Activated B cell treated with CpG ODN at 0.5 μM for 24 hours (primary cell): ENCODE measurements around the gene GRM7. TPM values are rescaled to one million over a fixed set of nuclear protein-coding genes. Genes with fewer than 3 reads are reported as not detected.

Source experiments
- ATAC-seq: fragments of 200-7000 bp; cut with Tn5 transposase; one replicate; pipeline ENCODE4 v1.10.0; 2021; ENCODE audit warnings: low read depth, mild to moderate bottlenecking, moderate library complexity
- CTCF ChIA-PET: fragments of 350-600 bp; sonication (Branson Sonifier 250); formaldehyde crosslinking; loops from one replicate; lab custom pipeline; 2021; ENCODE audit warnings: antibody characterized with exemption; lab: Charles Lee
- POLR2A ChIA-PET: fragments of 350-600 bp; sonication (Branson Sonifier 250); formaldehyde crosslinking; loops from one replicate; lab custom pipeline; 2021; ENCODE audit warnings: antibody characterized with exemption; lab: Charles Lee
- DNase-seq: peaks from one replicate; pipeline ENCODE4 v3.0.0; 2022
- H3K27ac Mint-ChIP-seq: one replicate; pipeline ENCODE4 v1.8.0; 2020; ENCODE audit warnings: mixed read lengths
- H3K27me3 Mint-ChIP-seq: one replicate; pipeline ENCODE4 v1.8.0; 2021; ENCODE audit warnings: mixed read lengths
- H3K36me3 Mint-ChIP-seq: one replicate; pipeline ENCODE4 v1.8.0; 2021; ENCODE audit warnings: low read depth, mixed read lengths
- H3K4me1 Mint-ChIP-seq: one replicate; pipeline ENCODE4 v1.8.0; 2021; ENCODE audit warnings: mixed read lengths
- H3K4me3 Mint-ChIP-seq: one replicate; pipeline ENCODE4 v1.8.0; 2020; ENCODE audit warnings: mild to moderate bottlenecking, mixed read lengths
- H3K9me3 Mint-ChIP-seq: one replicate; pipeline ENCODE4 v1.8.0; 2020; ENCODE audit warnings: mixed read lengths
- CTCF ChIP-seq: fragments of 200-600 bp; IDR thresholded peaks from one replicate; pipeline ENCODE4 v1.8.0; 2022; ENCODE audit warnings: antibody characterized with exemption, mild to moderate bottlenecking
- intact Hi-C: fragments of 100-400 bp; cut with micrococcal nuclease; formaldehyde crosslinking; loops from one replicate; pipeline ENCODE4 v1.15.1; 2024
- total RNA-seq: library from RNA; stranded (reverse); gene quantifications from 2 replicates; pipeline ENCODE4 v1.2.3, GENCODE V29; 2022

Gene GRM7
- total RNA-seq, 1 donor from 2014 or later: not detected

DNA sequence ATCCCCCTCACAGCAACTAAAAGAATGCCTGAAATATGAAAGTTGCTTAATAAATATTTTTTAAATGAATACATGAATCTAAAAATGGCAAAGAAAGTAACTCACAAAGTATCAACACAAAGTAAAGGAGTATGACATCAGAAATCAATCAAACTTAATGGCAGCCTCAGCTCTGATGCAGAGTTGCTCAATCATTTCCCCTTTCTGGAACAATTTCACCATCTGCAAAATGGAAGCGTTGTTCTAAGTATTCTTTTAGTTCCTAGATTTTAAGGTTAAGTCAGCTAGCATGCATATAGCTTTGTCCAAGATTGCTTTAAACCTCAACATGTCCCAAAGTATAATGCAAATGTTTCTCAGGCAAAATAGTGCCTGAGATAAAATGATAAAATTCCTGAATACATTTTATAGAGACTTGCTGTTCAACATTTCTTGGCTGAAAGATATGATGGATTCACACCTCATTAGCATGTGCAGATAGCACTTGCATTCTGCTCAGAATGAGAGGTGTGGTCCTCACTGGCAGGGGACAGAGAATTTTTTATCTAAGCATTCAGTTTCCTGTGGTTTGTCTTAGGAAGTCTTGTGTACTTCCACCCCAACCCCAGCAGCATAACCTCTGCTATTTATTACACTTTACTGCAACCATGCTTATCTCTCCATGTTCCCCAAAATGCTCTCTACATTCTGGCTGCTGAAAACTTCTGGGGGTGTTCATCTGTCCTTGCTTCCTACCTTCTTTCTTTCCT, 429.3 kb downstream of the GRM7 start:
- intact Hi-C loops: no loop called here
- Mint-ChIP-seq H3K36me3 (no peaks in the 10 kb centered on the region), H3K27me3 (no peaks in the 10 kb centered on the region), H3K4me3 (no peak overlapping the region), H3K9me3 (peaks cover 6% of the 10 kb centered on the region), H3K27ac (no peak overlapping the region), H3K4me1 (no peaks in the 10 kb centered on the region)
- POLR2A ChIA-PET: no interaction called here
- no peak for TF ChIP-seq CTCF
- DNase-seq: no peak
- ATAC-seq: no peak
- CTCF ChIA-PET: no interaction called here

DNA sequence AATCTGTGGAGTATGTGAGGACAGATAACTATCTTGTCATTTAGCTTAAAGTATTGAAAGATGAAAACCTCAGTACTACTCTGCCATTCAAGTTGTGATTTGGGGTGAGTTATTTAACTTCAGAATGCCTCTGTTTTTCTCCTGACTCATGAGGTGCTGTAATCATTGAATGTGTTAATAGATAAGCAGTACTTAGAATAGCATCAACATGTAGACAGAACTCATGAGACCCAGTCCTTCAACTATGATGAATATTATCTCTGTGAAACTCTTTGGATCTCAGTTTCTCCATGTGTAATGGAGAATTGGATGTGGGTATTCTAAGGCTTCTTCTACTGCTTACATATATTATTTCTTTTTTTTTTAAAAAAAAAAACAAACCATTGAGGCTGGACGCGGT, 431.4 kb downstream of the GRM7 start:
- ChIA-PET POLR2A (no interaction called here), CTCF (no interaction called here)
- Mint-ChIP-seq H3K27ac (no peak overlapping the region), H3K9me3 (peaks cover 6% of the 10 kb centered on the region), H3K4me3 (no peak overlapping the region), H3K36me3 (no peaks in the 10 kb centered on the region), H3K4me1 (no peaks in the 10 kb centered on the region), H3K27me3 (no peaks in the 10 kb centered on the region)
- no peak for DNase-seq
- intact Hi-C loops: no loop called here
- no peak for TF ChIP-seq CTCF
- ATAC-seq: no peak

DNA sequence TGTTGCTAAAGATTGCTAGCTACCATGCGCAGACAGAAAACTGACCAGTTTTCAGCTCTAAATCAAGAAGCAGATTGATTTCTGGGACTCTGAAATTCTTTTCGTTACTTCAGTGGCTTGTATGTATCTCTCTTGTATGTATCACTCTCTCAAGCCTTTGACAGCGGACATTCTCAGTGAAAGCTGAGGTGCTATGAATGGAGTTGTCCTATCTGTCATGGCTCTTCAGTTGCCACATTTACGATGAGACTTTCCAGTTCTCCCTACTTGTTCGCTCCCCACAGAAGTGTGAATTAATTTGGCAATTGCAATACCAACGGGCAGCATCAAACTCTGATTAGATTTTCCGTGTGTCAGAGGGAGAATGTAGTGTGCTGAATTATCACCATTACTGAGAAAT, 432.4 kb downstream of the GRM7 start:
- DNase-seq: no peak
- H3K36me3 Mint-ChIP-seq: no peaks in the 10 kb centered on the region
- POLR2A ChIA-PET: no interaction called here
- peaks cover 6% of the 10 kb centered on the region for H3K9me3 Mint-ChIP-seq
- no peak overlapping the region for H3K4me3 Mint-ChIP-seq
- no peaks in the 10 kb centered on the region for H3K27me3 Mint-ChIP-seq
- H3K27ac Mint-ChIP-seq: no peak overlapping the region
- intact Hi-C loops: no loop called here
- ATAC-seq: no peak
- TF ChIP-seq CTCF: no peak
- CTCF ChIA-PET: no interaction called here
- H3K4me1 Mint-ChIP-seq: no peaks in the 10 kb centered on the region

DNA sequence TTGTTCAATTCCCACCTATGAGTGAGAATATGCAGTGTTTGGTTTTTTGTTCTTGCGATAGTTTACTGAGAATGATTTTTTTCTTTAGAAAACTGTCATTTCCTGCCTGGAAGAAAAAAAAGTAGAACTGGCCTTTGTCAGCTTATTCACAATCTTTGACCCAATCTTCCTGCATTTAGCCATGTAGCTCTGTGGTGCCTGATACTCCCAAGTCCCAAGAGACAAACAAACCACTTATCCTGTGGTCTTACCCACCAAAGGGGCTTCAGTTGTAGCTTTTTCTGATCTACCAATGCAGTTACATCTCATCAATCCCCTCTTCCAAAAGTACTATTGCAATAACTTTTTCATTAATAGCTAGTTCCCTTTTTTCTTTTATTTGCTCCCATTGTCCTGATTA, 444.6 kb downstream of the GRM7 start:
- Mint-ChIP-seq H3K27me3 (no peaks in the 10 kb centered on the region), H3K9me3 (peaks cover 9% of the 10 kb centered on the region), H3K4me1 (no peaks in the 10 kb centered on the region), H3K4me3 (no peak overlapping the region), H3K36me3 (no peaks in the 10 kb centered on the region), H3K27ac (no peak overlapping the region)
- intact Hi-C loops: no loop called here
- no peak for TF ChIP-seq CTCF
- ChIA-PET POLR2A (no interaction called here), CTCF (no interaction called here)
- ATAC-seq: no peak
- no peak for DNase-seq

GRCh38 chr3:7306901-7307300, 446.0 kb downstream of the GRM7 start:
- ATAC-seq: no peak
- no peaks in the 10 kb centered on the region for H3K36me3 Mint-ChIP-seq
- intact Hi-C loops: no loop called here
- H3K27ac Mint-ChIP-seq: no peak overlapping the region
- H3K9me3 Mint-ChIP-seq: peaks cover 9% of the 10 kb centered on the region
- H3K4me3 Mint-ChIP-seq: no peak overlapping the region
- CTCF ChIA-PET: no interaction called here
- no peaks in the 10 kb centered on the region for H3K27me3 Mint-ChIP-seq
- TF ChIP-seq CTCF: no peak
- no peak for DNase-seq
- no peaks in the 10 kb centered on the region for H3K4me1 Mint-ChIP-seq
- POLR2A ChIA-PET: no interaction called here
